ENCODE data around the gene FGFRL1.
"Not testable (repeated sequence)": the region's sequence is repeated elsewhere in the genome, so short reads cannot be mapped to it uniquely, and the experiment has no call there.

The FGFRL1 gene

GRCh38 chr4:973431-974397 lies 37.7 kb upstream of the FGFRL1 start, which contains the start of gene DGKQ:
Gene DGKQ, minus strand, starts transcription at chr4:973569. Its CDS starts 87 bp downstream, at chr4:973482.
- DNase-seq, result peak; percentile 40 to 53

GRCh38 chr4:974668-975067 lies 36.8 kb upstream of the FGFRL1 start:
- no peak for DNase-seq

- DNase-seq, result not testable (repeated sequence)
These were observed 35.4 kb upstream of the FGFRL1 start for GRCh38 chr4:976016-976415.

- DNase-seq, result peak; percentile 49 to 63
These were observed 32.3 kb upstream of the FGFRL1 start for GRCh38 chr4:978957-979701.

- no peak for DNase-seq
These were observed 29.1 kb upstream of the FGFRL1 start for GRCh38 chr4:982291-982690.

- DNase-seq, result no peak
These were observed 28.6 kb upstream of the FGFRL1 start for GRCh38 chr4:982814-983213.

GRCh38 chr4:984336-985054 lies 26.9 kb upstream of the FGFRL1 start:
- no peak for DNase-seq

GRCh38 chr4:985123-985830 lies 26.1 kb upstream of the FGFRL1 start:
- no peak for DNase-seq

- DNase-seq, result peak in 1 of 2 experiments; percentile 58
These were observed 25.0 kb upstream of the FGFRL1 start for GRCh38 chr4:986428-986878.

- peak; percentile 75 to 77 for DNase-seq
These were observed 24.4 kb upstream of the FGFRL1 start, which contains the start of gene IDUA for GRCh38 chr4:986879-987623. Gene IDUA, plus strand, starts transcription at chr4:987044. Its CDS starts 41 bp downstream, at chr4:987085.

- no peak for DNase-seq
These were observed 23.6 kb upstream of the FGFRL1 start for GRCh38 chr4:987624-988513.

- no peak for DNase-seq
These were observed 22.4 kb upstream of the FGFRL1 start for GRCh38 chr4:988726-989721.

- no peak for DNase-seq
These were observed 21.5 kb upstream of the FGFRL1 start for GRCh38 chr4:989722-990471.

GRCh38 chr4:990746-991367 lies 20.6 kb upstream of the FGFRL1 start:
- no peak for DNase-seq

GRCh38 chr4:991451-992296 lies 19.8 kb upstream of the FGFRL1 start:
- DNase-seq, result no peak

GRCh38 chr4:992297-993110 lies 18.9 kb upstream of the FGFRL1 start:
- no peak for DNase-seq
